ENCODE results near the gene BRD9.

The BRD9 gene

DNA sequence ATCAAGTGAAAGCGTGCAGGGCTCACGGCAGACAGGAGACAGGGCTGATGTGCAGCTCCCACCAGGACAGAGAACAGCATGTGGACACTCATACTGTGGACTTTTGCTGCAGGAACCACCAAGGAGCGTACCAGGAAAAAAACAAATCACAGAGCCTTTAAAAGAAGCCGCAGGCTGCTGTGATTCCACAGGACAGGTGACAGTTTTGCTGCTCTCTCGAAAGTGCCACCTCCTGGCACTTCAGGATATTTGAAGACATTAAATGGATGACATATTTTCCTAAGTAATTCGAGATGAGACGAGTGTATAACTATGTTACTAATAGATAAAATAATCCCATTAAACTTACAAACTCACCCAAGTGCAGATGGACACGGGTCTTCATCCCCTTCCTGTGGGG lies 71.1 kb downstream of the BRD9 start:
- Histone ChIP-seq H3K4me3 (ENCODE audit: low read length in 2 of 2) (no peak overlapping the region), H3K4me1 (ENCODE audit: control insufficient read depth, insufficient read depth, low read length) (no peaks in the 10 kb centered on the region), H3K36me3 (ENCODE audit: control insufficient read depth in 2 of 2, insufficient read depth in 2 of 2, low read length in 2 of 2) (no peaks in the 10 kb centered on the region), H3K27me3 (ENCODE audit: control insufficient read depth in 1 of 2, insufficient read depth in 2 of 2, low read length in 2 of 2) (no peaks in the 10 kb centered on the region), H3K9ac (ENCODE audit: low read length in 2 of 2) (no peak overlapping the region), H3K27ac (ENCODE audit: low read length) (no peak overlapping the region), H3K9me3 (ENCODE audit: control insufficient read depth in 2 of 2, low read length in 2 of 2) (no peaks in the 10 kb centered on the region)

- Histone ChIP-seq H3K27ac (ENCODE audit: low read length) (no peak overlapping the region), H3K4me1 (ENCODE audit: control insufficient read depth, insufficient read depth, low read length) (no peaks in the 10 kb centered on the region), H3K4me3 (ENCODE audit: low read length in 2 of 2) (no peak overlapping the region), H3K9ac (ENCODE audit: low read length in 2 of 2) (no peak overlapping the region), H3K36me3 (ENCODE audit: control insufficient read depth in 2 of 2, insufficient read depth in 2 of 2, low read length in 2 of 2) (no peaks in the 10 kb centered on the region), H3K9me3 (ENCODE audit: control insufficient read depth in 2 of 2, low read length in 2 of 2) (no peaks in the 10 kb centered on the region), H3K27me3 (ENCODE audit: control insufficient read depth in 1 of 2, insufficient read depth in 2 of 2, low read length in 2 of 2) (no peaks in the 10 kb centered on the region)
These were observed 72.4 kb downstream of the BRD9 start for GRCh38 chr5:820245-820644.

- no peaks in the 10 kb centered on the region for H3K27me3 ChIP-seq (ENCODE audit: control insufficient read depth in 1 of 2, insufficient read depth in 2 of 2, low read length in 2 of 2)
- no peaks in the 10 kb centered on the region for H3K36me3 ChIP-seq (ENCODE audit: control insufficient read depth in 2 of 2, insufficient read depth in 2 of 2, low read length in 2 of 2)
- H3K27ac ChIP-seq (ENCODE audit: low read length): no peak overlapping the region
- H3K4me3 ChIP-seq (ENCODE audit: low read length in 2 of 2): no peak overlapping the region
- H3K4me1 ChIP-seq (ENCODE audit: control insufficient read depth, insufficient read depth, low read length): no peaks in the 10 kb centered on the region
- no peak overlapping the region for H3K9ac ChIP-seq (ENCODE audit: low read length in 2 of 2)
- no peaks in the 10 kb centered on the region for H3K9me3 ChIP-seq (ENCODE audit: control insufficient read depth in 2 of 2, low read length in 2 of 2)
These were observed 73.5 kb downstream of the BRD9 start for GRCh38 chr5:819078-819477.

- no peaks in the 10 kb centered on the region for H3K27me3 ChIP-seq (ENCODE audit: control insufficient read depth in 1 of 2, insufficient read depth in 2 of 2, low read length in 2 of 2)
- no peaks in the 10 kb centered on the region for H3K4me1 ChIP-seq (ENCODE audit: control insufficient read depth, insufficient read depth, low read length)
- H3K36me3 ChIP-seq (ENCODE audit: control insufficient read depth in 2 of 2, insufficient read depth in 2 of 2, low read length in 2 of 2): no peaks in the 10 kb centered on the region
- no peak overlapping the region for H3K4me3 ChIP-seq (ENCODE audit: low read length in 2 of 2)
- H3K9ac ChIP-seq (ENCODE audit: low read length in 2 of 2): no peak overlapping the region
- no peak overlapping the region for H3K27ac ChIP-seq (ENCODE audit: low read length)
- no peaks in the 10 kb centered on the region for H3K9me3 ChIP-seq (ENCODE audit: control insufficient read depth in 2 of 2, low read length in 2 of 2)
These were observed 76.4 kb downstream of the BRD9 start for GRCh38 chr5:816176-816575.

DNA sequence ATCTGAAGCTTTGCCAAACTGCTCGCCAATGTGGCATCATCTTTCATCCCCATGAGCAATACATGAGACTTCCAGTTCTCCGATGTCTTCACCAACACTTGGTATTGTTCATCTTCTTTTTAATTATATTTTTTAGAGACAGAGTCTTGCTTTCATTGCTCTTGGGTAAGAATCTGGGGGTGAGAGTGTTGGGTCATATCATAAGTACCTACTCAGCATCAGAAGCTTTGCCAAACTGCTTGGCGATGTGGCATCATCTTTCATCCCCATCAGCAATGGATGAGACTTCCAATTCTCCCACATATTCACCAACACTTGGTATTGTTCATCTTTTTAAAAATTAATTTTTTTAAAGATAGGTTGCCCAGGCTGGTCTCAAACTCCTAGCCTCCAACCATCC lies 77.2 kb downstream of the BRD9 start:
- Histone ChIP-seq H3K36me3 (ENCODE audit: control insufficient read depth in 2 of 2, insufficient read depth in 2 of 2, low read length in 2 of 2) (no peaks in the 10 kb centered on the region), H3K9ac (ENCODE audit: low read length in 2 of 2) (no peak overlapping the region), H3K4me1 (ENCODE audit: control insufficient read depth, insufficient read depth, low read length) (no peaks in the 10 kb centered on the region), H3K27me3 (ENCODE audit: control insufficient read depth in 1 of 2, insufficient read depth in 2 of 2, low read length in 2 of 2) (no peaks in the 10 kb centered on the region), H3K4me3 (ENCODE audit: low read length in 2 of 2) (no peak overlapping the region), H3K27ac (ENCODE audit: low read length) (no peak overlapping the region), H3K9me3 (ENCODE audit: control insufficient read depth in 2 of 2, low read length in 2 of 2) (no peaks in the 10 kb centered on the region)
